SKM-1 (cell line): ENCODE data around the gene SMIM10L1.

Experiments used
- DNase-seq: peaks from one replicate; lab custom pipeline; 2025; ENCODE audit not compliant: unreplicated experiment; lab: John Stamatoyannopoulos, UW

Gene SMIM10L1

DNA sequence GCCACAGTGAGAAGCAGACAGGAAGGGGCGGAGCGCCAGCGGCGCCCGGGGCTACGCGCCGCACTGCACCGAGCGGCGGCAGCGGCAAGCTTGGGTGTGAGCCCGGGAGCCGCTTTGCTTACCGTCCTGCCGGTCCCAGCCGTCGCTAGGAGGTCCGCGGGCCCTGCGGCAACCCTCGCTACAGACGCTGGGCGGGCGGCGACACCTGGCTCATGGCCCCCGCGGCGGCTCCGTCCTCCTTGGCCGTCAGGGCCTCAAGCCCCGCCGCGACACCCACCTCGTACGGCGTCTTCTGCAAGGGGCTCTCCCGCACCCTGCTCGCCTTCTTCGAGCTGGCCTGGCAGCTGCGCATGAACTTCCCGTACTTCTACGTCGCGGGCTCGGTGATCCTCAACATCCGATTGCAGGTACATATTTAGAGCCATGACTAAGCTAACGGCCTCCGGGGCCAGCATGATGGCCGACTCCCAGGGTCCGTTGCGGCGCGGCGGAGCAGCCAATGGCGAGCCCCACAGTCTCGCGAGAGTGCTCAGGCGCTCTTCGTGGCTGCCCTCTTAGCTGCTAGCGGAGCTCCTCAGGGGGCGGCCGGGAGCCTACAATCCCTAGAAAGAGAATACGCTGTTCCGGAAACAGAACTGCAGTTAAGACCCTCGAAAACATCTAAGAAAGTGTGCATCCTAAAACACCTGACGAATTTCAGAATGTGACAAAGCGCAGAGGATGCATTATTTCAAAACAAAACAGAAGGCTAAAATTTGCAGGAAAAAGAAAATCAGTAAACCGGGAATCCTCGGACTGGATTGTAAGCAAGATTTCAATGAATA lies at the start of gene SMIM10L1:
Gene SMIM10L1, plus strand, starts transcription at position 50 of the 824 bp plus-strand sequence. Its CDS starts 163 bp downstream, at position 213.
- DNase-seq: peak; percentile 28

- no peak for DNase-seq
Observed at GRCh38 chr12:11130382-11130781, 40.6 kb upstream of the SMIM10L1 start.

GRCh38 chr12:11130999-11131398 lies 40.0 kb upstream of the SMIM10L1 start:
- no peak for DNase-seq

DNA sequence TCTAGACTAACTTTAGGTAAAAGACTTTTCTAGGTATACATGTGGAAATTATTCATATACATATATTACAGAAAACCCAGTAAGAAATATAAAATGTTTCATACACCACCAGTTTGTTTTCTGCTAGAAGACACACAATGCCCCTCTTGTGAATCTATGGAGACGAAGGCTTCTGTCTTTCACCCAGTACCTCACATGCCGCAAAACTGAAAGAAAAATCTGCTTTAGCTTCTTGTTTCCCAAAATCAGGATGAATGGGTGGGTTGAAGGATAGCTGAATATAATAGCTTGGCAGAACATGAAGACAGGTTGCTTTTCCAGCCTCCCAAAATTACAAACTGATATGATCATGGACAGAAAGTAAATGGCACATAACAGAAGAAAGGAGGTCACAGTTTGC lies 37.8 kb upstream of the SMIM10L1 start:
- no peak for DNase-seq

DNA sequence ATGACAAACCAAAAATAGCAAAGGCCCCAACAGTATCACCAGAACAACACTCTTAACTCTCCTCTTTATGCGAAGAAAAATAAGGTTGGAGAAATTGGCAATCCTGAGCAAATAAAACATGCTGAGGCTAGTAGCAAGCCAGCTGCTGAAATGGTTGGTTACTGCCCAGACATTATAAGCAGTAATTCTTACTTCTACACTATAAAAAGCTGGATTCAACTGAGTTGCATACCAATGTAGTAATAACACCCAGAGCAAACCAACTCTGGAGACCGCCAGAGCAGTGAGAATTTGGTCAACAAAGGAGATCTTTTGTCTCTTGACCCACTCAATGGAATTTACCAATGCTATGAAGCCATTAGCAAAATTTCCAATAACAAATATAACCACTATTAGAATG lies 37.2 kb upstream of the SMIM10L1 start:
- no peak for DNase-seq

- no peak for DNase-seq
Observed at GRCh38 chr12:11134305-11134704, 36.7 kb upstream of the SMIM10L1 start, which contains the start of gene TAS2R30. TAS2R30 (minus strand) TSS chr12:11134644; CDS start chr12:11134244, 400 bp downstream.

DNA sequence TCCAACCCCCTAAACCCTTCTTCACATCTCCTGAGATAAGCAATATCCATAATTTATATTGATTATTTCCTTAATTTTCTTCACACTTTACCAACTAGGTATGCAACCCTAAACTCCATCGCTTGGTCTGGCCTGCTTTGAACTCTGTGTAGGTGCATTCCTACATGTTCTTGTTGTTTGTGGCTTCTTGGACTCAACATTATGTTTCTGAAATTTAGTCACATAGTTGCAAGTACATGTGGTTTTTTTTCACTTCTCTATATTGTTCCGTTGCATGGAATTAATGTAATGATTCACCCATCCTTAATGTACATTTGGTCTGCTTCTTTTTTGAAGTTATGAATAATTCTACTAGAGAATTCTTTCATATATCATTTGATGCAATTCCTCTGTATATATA lies 34.9 kb upstream of the SMIM10L1 start:
- no peak for DNase-seq

- DNase-seq: no peak
Observed at GRCh38 chr12:11143352-11143751, 27.6 kb upstream of the SMIM10L1 start.

DNA sequence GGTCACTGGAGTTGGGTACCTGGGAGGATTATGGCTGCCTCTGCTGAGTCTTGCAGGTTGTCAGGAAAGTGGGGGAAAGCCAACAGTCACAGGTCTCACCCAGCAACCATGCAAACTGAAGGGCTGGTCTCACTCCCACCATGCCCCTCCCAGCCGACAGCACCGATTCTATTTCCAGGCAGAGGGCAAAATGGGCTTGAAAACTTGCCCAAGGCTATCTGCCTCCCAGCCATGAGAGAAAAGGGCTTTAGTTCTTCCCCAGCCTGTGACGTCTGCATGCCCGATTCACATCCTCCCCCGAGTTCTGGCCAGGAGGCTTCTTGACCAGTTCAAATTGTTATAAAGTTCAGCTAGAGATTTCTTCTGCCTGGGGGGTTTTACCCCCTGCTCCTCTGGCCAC lies 26.7 kb upstream of the SMIM10L1 start:
- DNase-seq: no peak

GRCh38 chr12:11147420-11147819 lies 23.6 kb upstream of the SMIM10L1 start:
- no peak for DNase-seq

- DNase-seq: no peak
Observed at GRCh38 chr12:11150832-11151231, 20.2 kb upstream of the SMIM10L1 start.

DNA sequence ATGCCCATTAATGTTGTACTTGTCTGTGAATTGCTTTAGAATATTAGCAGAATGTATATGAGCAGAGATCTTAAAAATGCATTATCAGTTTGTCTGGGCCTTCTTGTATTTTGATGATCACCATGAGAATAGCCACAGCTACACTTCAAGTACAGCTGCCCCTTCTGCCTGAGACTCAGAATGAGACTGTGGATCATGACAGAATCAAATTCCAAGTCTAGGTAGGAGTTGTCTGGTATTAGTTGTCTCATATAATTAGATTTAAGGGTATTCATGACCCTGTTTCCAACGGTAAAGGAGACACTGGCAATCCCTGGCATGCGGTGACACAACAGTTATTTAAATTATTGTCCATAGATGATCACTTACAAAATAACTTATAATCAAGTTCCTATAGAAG lies 18.3 kb upstream of the SMIM10L1 start:
- DNase-seq: no peak

- DNase-seq: no peak
Observed at GRCh38 chr12:11154400-11154925, 16.5 kb upstream of the SMIM10L1 start.

DNA sequence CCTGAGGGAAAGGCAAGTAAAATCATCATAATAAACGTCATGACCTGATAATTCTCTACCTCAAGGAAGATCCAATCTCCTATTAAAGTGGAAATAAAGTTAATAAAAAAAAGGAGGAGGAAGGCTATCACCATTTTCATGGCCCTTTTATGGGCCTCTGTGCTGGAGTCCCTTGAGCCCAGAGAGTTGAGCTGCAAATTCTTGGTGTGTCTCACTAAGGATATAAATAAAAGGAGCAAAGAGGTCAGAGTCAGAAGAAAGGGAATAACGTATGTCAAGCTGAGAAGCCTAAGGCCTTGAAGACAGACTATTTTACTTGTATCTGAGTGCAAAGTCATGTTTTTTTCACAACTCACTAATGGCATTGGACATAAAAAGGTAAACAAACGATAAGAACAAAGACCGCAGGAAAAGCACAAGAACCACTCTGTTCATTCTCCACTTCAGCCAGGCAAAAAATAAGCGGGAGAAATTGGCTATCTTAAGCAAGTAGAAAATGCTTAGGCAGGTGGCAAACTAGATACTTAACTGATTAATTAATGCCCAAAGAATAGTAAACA lies 12.0 kb upstream of the SMIM10L1 start:
- no peak for DNase-seq

DNA sequence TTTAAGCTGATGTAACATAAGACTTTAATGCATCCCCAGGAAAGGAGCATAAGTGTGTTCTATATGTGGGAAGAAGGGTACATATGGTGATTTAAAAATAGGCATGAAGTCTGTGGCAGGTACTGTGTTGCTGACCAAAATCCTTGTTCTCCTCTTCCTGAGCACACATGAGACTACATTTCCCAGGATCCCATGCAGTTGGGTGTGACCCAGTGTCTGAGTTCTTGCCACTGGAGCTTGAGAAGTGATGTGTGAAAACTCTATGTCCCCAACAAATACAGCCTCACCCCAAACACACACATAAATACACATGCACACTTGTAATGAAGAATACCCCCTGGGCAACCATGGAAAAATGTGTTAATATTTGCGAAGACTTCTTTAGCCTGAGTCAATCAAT lies 8.5 kb upstream of the SMIM10L1 start:
- DNase-seq: no peak

DNA sequence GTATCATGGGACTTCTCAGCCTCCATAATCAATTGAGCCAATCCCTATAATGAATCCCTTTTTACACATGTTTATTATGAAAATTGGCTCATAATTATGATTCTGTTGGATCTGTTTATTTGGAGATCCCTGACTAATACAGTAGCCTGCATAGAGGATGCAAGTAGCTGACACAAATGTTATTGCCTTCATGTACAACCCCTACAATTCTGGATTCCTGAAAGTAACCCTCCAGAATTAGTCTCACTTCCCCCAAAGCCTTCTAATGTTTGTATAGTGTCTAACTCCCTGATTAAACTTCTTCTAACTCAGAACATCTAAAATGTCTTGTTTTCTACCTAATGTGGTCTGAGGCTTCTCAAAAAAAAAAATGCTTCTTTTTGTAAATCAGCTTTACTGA lies 6.6 kb upstream of the SMIM10L1 start:
- DNase-seq: no peak

DNA sequence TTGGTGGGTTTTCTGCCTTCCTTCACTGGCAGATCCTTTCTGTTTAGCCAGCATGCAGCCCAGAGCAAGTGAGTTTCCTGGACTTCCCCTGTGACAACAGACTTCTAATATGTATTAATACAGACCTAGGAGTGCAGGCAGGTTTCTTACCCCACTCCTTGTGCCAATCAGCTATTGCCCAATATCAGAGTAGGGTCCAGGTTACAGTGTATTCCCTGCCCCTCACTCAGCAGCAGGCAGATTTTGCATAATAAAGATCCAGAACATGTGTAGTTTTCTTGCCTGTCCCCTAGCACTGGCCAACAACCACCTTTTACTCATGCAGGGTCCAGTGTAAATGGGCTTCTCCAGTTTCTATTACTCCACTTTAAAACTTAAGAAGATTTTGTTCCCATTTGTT lies 4.7 kb upstream of the SMIM10L1 start:
- no peak for DNase-seq

DNA sequence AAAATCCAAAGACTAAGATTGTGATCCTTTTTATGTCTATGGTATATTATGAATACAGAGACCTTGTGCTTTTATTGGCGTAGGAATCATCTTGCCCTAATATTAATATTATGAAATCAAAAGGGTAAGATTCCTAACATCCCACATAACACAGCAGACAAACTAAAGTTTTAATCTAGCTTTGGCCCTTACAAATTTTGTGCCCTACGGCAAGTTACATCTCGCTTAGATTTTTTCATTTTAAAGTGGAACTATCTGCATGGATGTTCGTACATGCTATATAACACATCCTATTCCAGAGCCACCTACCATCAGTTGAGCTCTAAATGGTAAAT lies 217 bp upstream of the SMIM10L1 start:
- no peak for DNase-seq

GRCh38 chr12:11171969-11172675 lies 1.1 kb downstream of the SMIM10L1 start:
- no peak for DNase-seq

GRCh38 chr12:11174022-11174421 lies 3.0 kb downstream of the SMIM10L1 start:
- no peak for DNase-seq

GRCh38 chr12:11178250-11178649 lies 7.3 kb downstream of the SMIM10L1 start:
- no peak for DNase-seq

DNA sequence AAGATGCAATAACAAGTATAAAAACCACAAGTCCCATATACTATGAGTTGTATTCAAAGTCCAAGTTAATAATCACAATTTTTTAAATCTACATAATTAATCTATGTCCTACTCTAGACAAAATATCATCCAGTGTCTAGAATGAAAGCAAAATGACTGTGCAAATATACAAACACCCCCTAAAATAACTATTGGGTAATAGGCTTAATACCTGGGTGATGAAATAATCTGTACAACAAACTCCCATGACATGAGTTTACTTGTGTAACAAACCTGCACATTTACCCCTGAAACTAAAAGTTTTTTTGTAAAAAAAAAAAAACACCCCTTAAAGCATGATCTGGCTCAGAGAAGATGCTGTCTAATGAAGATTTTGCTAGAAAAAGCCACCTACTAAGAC lies 11.5 kb downstream of the SMIM10L1 start:
- DNase-seq: no peak
